IMR-90 (cell line): ENCODE measurements around the gene ZSWIM8. TPM values are rescaled to one million over a fixed set of nuclear protein-coding genes. Genes with fewer than 3 reads are reported as not detected.

Experiments used
- ATAC-seq: fragments of 200-7000 bp; cut with Tn5 transposase; 2 replicates; pipeline ENCODE4 v1.9.1; 2020; ENCODE audit warnings: low read depth, mild to moderate bottlenecking, moderate library complexity
- BruUV-seq: library from RNA; stranded (reverse); fragments of 400-500 nt; replicated peaks from 2 replicates; lab custom pipeline; 2021; lab: Mats Ljungman, UMichigan
- CTCF ChIA-PET: fragments of 300-600 bp; formaldehyde crosslinking; extraction: SDS; loops from one replicate; lab custom pipeline; 2021; ENCODE audit warnings: antibody characterized with exemption; lab: Yijun Ruan, JAX
- POLR2A ChIA-PET: fragments of 300-600 bp; sonication (Branson Sonifier 250); formaldehyde crosslinking; loops from one replicate; lab custom pipeline; 2022; ENCODE audit warnings: antibody characterized with exemption; ENCODE audit not compliant: unreplicated experiment; lab: Charles Lee
- DNase-seq: peaks from one replicate; pipeline ENCODE4 v3.0.0; 2013
- H2AFZ ChIP-seq: replicated peaks from 2 replicates; pipeline ENCODE3; 2013; ENCODE audit warnings: low read length, mild to moderate bottlenecking; ENCODE audit not compliant: poor library complexity
- H2AK5ac ChIP-seq: 2 replicates; pipeline ENCODE4 v1.6.1; 2013; ENCODE audit warnings: low read depth, low read length, inconsistent platforms
- H2AK9ac ChIP-seq: replicated peaks from 2 replicates; pipeline ENCODE3; 2013; ENCODE audit warnings: mild to moderate bottlenecking, low read depth, low read length, moderate library complexity; ENCODE audit not compliant: poor library complexity
- H2BK120ac ChIP-seq: 2 replicates; pipeline ENCODE4 v1.6.1; 2013; ENCODE audit warnings: low read depth, low read length, inconsistent platforms
- H2BK15ac ChIP-seq: 3 replicates; pipeline ENCODE4 v1.6.1; 2013; ENCODE audit warnings: low read depth, low read length, inconsistent platforms
- H2BK20ac ChIP-seq: 2 replicates; pipeline ENCODE4 v1.6.1; 2013; ENCODE audit warnings: low read depth, mild to moderate bottlenecking, inconsistent platforms, low read length, moderate library complexity
- H2BK5ac ChIP-seq: 2 replicates; pipeline ENCODE4 v1.6.1; 2013; ENCODE audit warnings: mild to moderate bottlenecking, low read depth, low read length, inconsistent platforms; ENCODE audit not compliant: poor library complexity, severe bottlenecking
- H3K14ac ChIP-seq: replicated peaks from 2 replicates; pipeline ENCODE4 v1.6.1; 2013; ENCODE audit warnings: low read depth, low read length, inconsistent platforms
- H3K18ac ChIP-seq: 2 replicates; pipeline ENCODE4 v1.6.1; 2013; ENCODE audit warnings: low read depth, low read length, control low read depth
- H3K23ac ChIP-seq: 2 replicates; pipeline ENCODE4 v1.6.1; 2013; ENCODE audit warnings: low read depth, low read length, inconsistent platforms
- H3K27ac ChIP-seq: 2 replicates; pipeline ENCODE4 v1.5.1; 2013; ENCODE audit warnings: mild to moderate bottlenecking, control low read depth, low read length; ENCODE audit not compliant: insufficient read depth
- H3K27me3 ChIP-seq: 2 replicates; pipeline ENCODE4 v1.6.1; 2013; ENCODE audit warnings: low read length; ENCODE audit not compliant: control insufficient read depth, insufficient read depth
- H3K36me3 ChIP-seq: 2 replicates; pipeline ENCODE4 v1.6.1; 2013; ENCODE audit warnings: low read length, mixed read lengths; ENCODE audit not compliant: control insufficient read depth, insufficient read depth
- H3K4ac ChIP-seq: 2 replicates; pipeline ENCODE4 v1.6.1; 2013; ENCODE audit warnings: low read depth, low read length, inconsistent platforms
- H3K4me1 ChIP-seq: 2 replicates; pipeline ENCODE4 v1.6.1; 2013; ENCODE audit warnings: low read length, mixed read lengths; ENCODE audit not compliant: control insufficient read depth, insufficient read depth
- H3K4me2 ChIP-seq: 2 replicates; pipeline ENCODE4 v1.6.1; 2013; ENCODE audit warnings: low read depth, mild to moderate bottlenecking, control low read depth, low read length, moderate library complexity
- H3K4me3 ChIP-seq: 2 replicates; pipeline ENCODE4 v1.5.1; 2013; ENCODE audit warnings: low read depth, mild to moderate bottlenecking, control low read depth, low read length, moderate library complexity; ENCODE audit not compliant: insufficient read depth
- H3K56ac ChIP-seq: 2 replicates; pipeline ENCODE4 v1.6.1; 2013; ENCODE audit warnings: low read length, inconsistent platforms; ENCODE audit not compliant: insufficient read depth; ENCODE audit errors: extremely low read depth
- H3K79me1 ChIP-seq, 2 experiments: 2 replicates each; pipeline ENCODE4 v1.6.1; 2013; ENCODE audit warnings: low read length in 2 of 2, inconsistent platforms in 1 of 2, low read depth in 1 of 2
- H3K9ac ChIP-seq: 2 replicates; pipeline ENCODE4 v1.6.1; 2013; ENCODE audit warnings: low read depth, low read length, control low read depth
- H3K9me1 ChIP-seq: 2 replicates; pipeline ENCODE4 v1.6.1; 2013; ENCODE audit warnings: low read length, inconsistent platforms; ENCODE audit not compliant: insufficient read depth
- H3K9me3 ChIP-seq: 2 replicates; pipeline ENCODE4 v1.6.1; 2013; ENCODE audit warnings: low read length; ENCODE audit not compliant: control insufficient read depth, insufficient read depth
- H4K20me1 ChIP-seq: 2 replicates; pipeline ENCODE4 v1.6.1; 2013; ENCODE audit warnings: low read length, inconsistent platforms; ENCODE audit not compliant: insufficient read depth
- H4K5ac ChIP-seq: 2 replicates; pipeline ENCODE4 v1.6.1; 2013; ENCODE audit warnings: mild to moderate bottlenecking, low read depth, low read length, control low read depth
- H4K8ac ChIP-seq, 2 experiments: 2 replicates each; pipeline ENCODE4 v1.6.1; 2013; ENCODE audit warnings: low read depth in 2 of 2, low read length in 2 of 2, control low read depth in 1 of 2, inconsistent platforms in 1 of 2
- H4K91ac ChIP-seq: 2 replicates; pipeline ENCODE4 v1.6.1; 2013; ENCODE audit warnings: low read depth, low read length, inconsistent platforms; ENCODE audit not compliant: insufficient read depth
- CHD1 ChIP-seq: IDR thresholded peaks from 2 replicates; pipeline ENCODE4 v1.6.1; 2012; ENCODE audit warnings: low read depth, low read length, improper control_type of control experiment
- ELK1 ChIP-seq: fragments of 150-350 bp; IDR thresholded peaks from 2 replicates; pipeline ENCODE4 v1.6.1; 2016; ENCODE audit warnings: low read depth, mild to moderate bottlenecking, low read length, moderate library complexity, borderline replicate concordance
- FOS ChIP-seq: fragments of 150-350 bp; IDR thresholded peaks from 2 replicates; pipeline ENCODE4 v1.6.1; 2016; ENCODE audit warnings: low read depth, low read length
- RAD21 ChIP-seq: IDR thresholded peaks from 2 replicates; pipeline ENCODE4 v1.6.1; 2012; ENCODE audit warnings: low read length, improper control_type of control experiment
- RCOR1 ChIP-seq: IDR thresholded peaks from 2 replicates; pipeline ENCODE4 v1.6.1; 2012; ENCODE audit warnings: mild to moderate bottlenecking, low read length, improper control_type of control experiment; ENCODE audit not compliant: insufficient replicate concordance
- RFX5 ChIP-seq: IDR thresholded peaks from 2 replicates; pipeline ENCODE4 v1.8.0; 2012; ENCODE audit warnings: low read depth, mild to moderate bottlenecking, low read length, moderate library complexity
- SMC3 ChIP-seq: fragments of 150-350 bp; IDR thresholded peaks from 2 replicates; pipeline ENCODE4 v1.6.1; 2016; ENCODE audit warnings: low read depth, mild to moderate bottlenecking, antibody characterized with exemption, low read length, moderate library complexity
- WGBS, 2 experiments: methylation state at CpG; one replicate each; pipeline versions ENCODE4 v1.1.5 to v1.1.7; 2013; ENCODE audit warnings: missing lambda C conversion rate in 2 of 2; ENCODE audit not compliant: insufficient read length in 1 of 2; ENCODE audit errors: extremely low coverage in 2 of 2; 5-methylcytosine and 5-hydroxymethylcytosine counted together
- dilution Hi-C: fragments of 300-500 bp; cut with HindIII; formaldehyde crosslinking; loops from one replicate; pipeline ENCODE4 v1.14.3; 2018; ENCODE audit warnings: low sequenced_read_pairs; ENCODE audit not compliant: unreplicated experiment
- in situ Hi-C: fragments of 300-500 bp; cut with MboI; formaldehyde crosslinking; loops from 3 replicates; pipeline ENCODE4 v1.14.3; 2019; ENCODE audit warnings: low sequenced_read_pairs, inconsistent platforms, mixed read lengths
- intact Hi-C: fragments of 100-400 bp; cut with micrococcal nuclease; formaldehyde crosslinking; loops from 2 replicates; pipeline ENCODE4 v1.10.0; 2022
- polyA plus RNA-seq, 3 experiments: library from polyadenylated mRNA; depleted of rRNA; stranded (reverse); fragments of >200 nt; gene quantifications; 2 replicates each; pipeline ENCODE4 v1.2.3, GENCODE V29; 2012; ENCODE audit warnings: low replicate concordance in 1 of 3
- total RNA-seq: library from RNA; depleted of rRNA; stranded (reverse); fragments of >200 nt; gene quantifications from 2 replicates; pipeline ENCODE4 v1.2.3, GENCODE V29; 2012

ZSWIM8 gene
- total and polyA plus RNA-seq, 2 of the 4 experiments (the other 2 are of a cell fraction) = 16.8 to 103 TPM

GRCh38 chr10:73779539-73780197, 5.7 kb upstream of the ZSWIM8 start:
- Histone ChIP-seq H3K9me3 (no peaks in the 10 kb centered on the region), H3K4me3 (no peak overlapping the region), H2BK15ac (no peak overlapping the region), H4K91ac (no peak overlapping the region), H4K8ac (no peak overlapping the region), H3K18ac (no peak overlapping the region), H4K20me1 (peaks cover 12% of the 10 kb centered on the region), H3K4me2 (no peak overlapping the region), H2BK120ac (no peak overlapping the region), H3K4ac (no peak overlapping the region), H3K14ac (no peak overlapping the region), H3K23ac (no peak overlapping the region; the same call in 1 of the 2 replicates), H2BK20ac (no peak overlapping the region), H3K27ac (no peak overlapping the region), H2BK5ac (no peak overlapping the region), H3K56ac (no peak overlapping the region), H4K5ac (no peak overlapping the region), H3K27me3 (no peaks in the 10 kb centered on the region), H2AFZ (no peak overlapping the region), H3K79me1 (peaks cover 13 to 56% of the 10 kb centered on the region in 2 experiments), H3K4me1 (peaks cover 5% of the 10 kb centered on the region; the same call in 1 of the 2 replicates), H3K36me3 (peaks cover 17% of the 10 kb centered on the region), H2AK9ac (no peak overlapping the region), H3K9me1 (no peaks in the 10 kb centered on the region), H3K9ac (no peak overlapping the region), H2AK5ac (no peak overlapping the region)
- ChIA-PET POLR2A (no interaction called here), CTCF (interaction anchor here (0.6 kb wide), 1 partner anchor 1609 kb away, joined by 3 read pairs; no protein-coding TSS in a partner anchor)
- no CpG with 5 or more reads among the region's 3 CpGs for WGBS, 2 experiments
- intact Hi-C loops = loop anchor here (2.0 kb wide), 1 partner anchor 35 kb away; the partner anchor contains the start of gene SEC24C
- DNase-seq = no peak
- no peak for ATAC-seq
- dilution Hi-C loops = no loop called here
- TF ChIP-seq CHD1 (no peak), ELK1 (no peak), FOS (no peak), RAD21 (no peak), SMC3 (no peak), RCOR1 (no peak), RFX5 (no peak)
- BruUV-seq = no TSS peak
- in situ Hi-C loops = no loop called here
